ENCODE measurements around the gene STPG2.

DNA sequence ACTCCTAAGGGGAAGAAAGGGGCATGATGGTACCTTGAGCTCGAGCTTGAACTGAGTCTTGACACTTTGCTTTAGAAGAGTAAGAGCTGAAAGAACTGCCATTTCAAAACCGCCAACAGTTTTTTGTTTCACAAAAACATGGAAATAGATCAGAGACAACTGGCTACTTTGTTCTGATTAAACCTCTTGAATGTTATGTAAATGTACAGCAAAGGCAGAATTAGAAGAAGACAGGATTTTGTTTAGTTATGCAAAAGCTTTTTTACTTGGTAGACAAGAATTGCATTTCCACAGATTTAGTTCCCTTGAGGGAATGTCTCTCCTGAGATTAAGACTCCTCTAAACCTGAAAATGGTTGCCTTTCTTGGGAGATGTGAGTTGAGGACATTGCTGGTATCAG, 33.3 kb upstream of the STPG2 start:
- TF ChIP-seq, protein P1, sequence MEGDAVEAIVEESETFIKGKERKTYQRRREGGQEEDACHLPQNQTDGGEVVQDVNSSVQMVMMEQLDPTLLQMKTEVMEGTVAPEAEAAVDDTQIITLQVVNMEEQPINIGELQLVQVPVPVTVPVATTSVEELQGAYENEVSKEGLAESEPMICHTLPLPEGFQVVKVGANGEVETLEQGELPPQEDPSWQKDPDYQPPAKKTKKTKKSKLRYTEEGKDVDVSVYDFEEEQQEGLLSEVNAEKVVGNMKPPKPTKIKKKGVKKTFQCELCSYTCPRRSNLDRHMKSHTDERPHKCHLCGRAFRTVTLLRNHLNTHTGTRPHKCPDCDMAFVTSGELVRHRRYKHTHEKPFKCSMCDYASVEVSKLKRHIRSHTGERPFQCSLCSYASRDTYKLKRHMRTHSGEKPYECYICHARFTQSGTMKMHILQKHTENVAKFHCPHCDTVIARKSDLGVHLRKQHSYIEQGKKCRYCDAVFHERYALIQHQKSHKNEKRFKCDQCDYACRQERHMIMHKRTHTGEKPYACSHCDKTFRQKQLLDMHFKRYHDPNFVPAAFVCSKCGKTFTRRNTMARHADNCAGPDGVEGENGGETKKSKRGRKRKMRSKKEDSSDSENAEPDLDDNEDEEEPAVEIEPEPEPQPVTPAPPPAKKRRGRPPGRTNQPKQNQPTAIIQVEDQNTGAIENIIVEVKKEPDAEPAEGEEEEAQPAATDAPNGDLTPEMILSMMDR (IDR thresholded peaks at IDR 0.05): no peak
- TF ChIP-seq EP300 (IDR thresholded peaks at IDR 0.05) (no peak), POLR2A (IDR thresholded peaks at IDR 0.05) (no peak), POLR2AphosphoS5 (IDR thresholded peaks at IDR 0.05) (no peak)
